GM23248 (cell line): ENCODE data around the gene RCAN3. TPM values are rescaled to one million over a fixed set of nuclear protein-coding genes. Genes with fewer than 3 reads are reported as not detected.
"Not testable (repeated sequence)": the region's sequence is repeated elsewhere in the genome, so short reads cannot be mapped to it uniquely, and the experiment has no call there.

Experiments used
- DNase-seq: peaks from one replicate; pipeline ENCODE4 v3.0.0-alpha.2; 2015
- H2AFZ ChIP-seq: fragments of 200-600 bp; sonication (generic); 2 replicates; pipeline ENCODE4 v1.6.1; 2016; ENCODE audit warnings: antibody characterized with exemption
- H3F3A ChIP-seq: fragments of 200-600 bp; sonication (generic); 2 replicates; pipeline ENCODE4 v1.6.1; 2016; ENCODE audit warnings: mild to moderate bottlenecking, antibody characterized with exemption, mixed run types; ENCODE audit not compliant: insufficient read depth
- H3K27ac ChIP-seq: fragments of 200-600 bp; sonication (generic); 2 replicates; pipeline ENCODE4 v1.5.1; 2016; ENCODE audit warnings: mild to moderate bottlenecking
- H3K27me3 ChIP-seq: fragments of 200-600 bp; sonication (generic); replicated peaks from 2 replicates; pipeline ENCODE4 v1.6.1; 2016; ENCODE audit warnings: mild to moderate bottlenecking; ENCODE audit not compliant: insufficient read depth
- H3K36me3 ChIP-seq: fragments of 200-600 bp; sonication (generic); 2 replicates; pipeline ENCODE4 v1.6.1; 2016; ENCODE audit warnings: low read depth, mild to moderate bottlenecking
- H3K4me1 ChIP-seq: fragments of 200-600 bp; sonication (generic); 2 replicates; pipeline ENCODE4 v1.6.1; 2016; ENCODE audit warnings: mild to moderate bottlenecking; ENCODE audit not compliant: insufficient read depth
- H3K4me2 ChIP-seq: fragments of 200-600 bp; sonication (generic); one replicate; pipeline ENCODE4 v1.6.1; 2016; ENCODE audit warnings: mild to moderate bottlenecking; ENCODE audit not compliant: unreplicated experiment
- H3K4me3 ChIP-seq: fragments of 200-600 bp; sonication (generic); 2 replicates; pipeline ENCODE4 v1.5.1; 2016; ENCODE audit warnings: mild to moderate bottlenecking
- H3K79me2 ChIP-seq: fragments of 200-600 bp; sonication (generic); 2 replicates; pipeline ENCODE4 v1.6.1; 2016; ENCODE audit warnings: mild to moderate bottlenecking; ENCODE audit not compliant: insufficient read depth
- H3K9ac ChIP-seq: fragments of 200-600 bp; sonication (generic); 2 replicates; pipeline ENCODE4 v1.6.1; 2016; ENCODE audit warnings: mild to moderate bottlenecking
- H3K9me2 ChIP-seq: fragments of 200-600 bp; sonication (generic); 2 replicates; pipeline ENCODE4 v1.6.1; 2016; ENCODE audit warnings: mixed run types, mild to moderate bottlenecking, moderate library complexity; ENCODE audit not compliant: insufficient read depth
- H3K9me3 ChIP-seq: fragments of 200-600 bp; sonication (generic); one replicate; pipeline ENCODE4 v1.6.1; 2017; ENCODE audit warnings: low read depth
- H4K20me1 ChIP-seq: fragments of 200-600 bp; sonication (generic); 2 replicates; pipeline ENCODE4 v1.6.0; 2016; ENCODE audit not compliant: insufficient read depth
- EZH2 ChIP-seq: fragments of 200-600 bp; sonication (generic); IDR thresholded peaks from 2 replicates; pipeline ENCODE4 v1.6.1; 2018; ENCODE audit warnings: antibody characterized with exemption, mild to moderate bottlenecking; ENCODE audit not compliant: insufficient read depth, poor library complexity, severe bottlenecking
- EZH2phosphoT487 ChIP-seq: fragments of 200-600 bp; sonication (generic); IDR thresholded peaks from 2 replicates; pipeline ENCODE4 v1.6.1; 2018; ENCODE audit warnings: antibody characterized with exemption, moderate library complexity, mild to moderate bottlenecking, low read depth; ENCODE audit not compliant: insufficient read depth
- WGBS, 2 experiments: methylation state at CpG; one replicate each; pipeline ENCODE4 v1.1.6; 2015 to 2017; ENCODE audit warnings: low lambda C conversion rate in 2 of 2, low coverage in 1 of 2; ENCODE audit errors: missing lambda C conversion rate in 2 of 2; 5-methylcytosine and 5-hydroxymethylcytosine counted together
- in situ Hi-C: fragments of 300-500 bp; cut with MboI; formaldehyde crosslinking; loops from 2 replicates; pipeline ENCODE4 v1.15.0; 2020
- polyA plus RNA-seq: library from polyadenylated mRNA; unstranded; fragments of >200 nt; fragmentation: Nextera tagmentation; extraction: Ambion mirVana; gene quantifications from 2 replicates; pipeline ENCODE4 v1.2.1, GENCODE V29; 2016
- total RNA-seq: library from RNA; depleted of rRNA; stranded (reverse); fragments of >200 nt; shearing (Covaris generic); gene quantifications from 2 replicates; pipeline ENCODE4 v1.2.3, GENCODE V29; 2014

Gene RCAN3
- total and polyA plus RNA-seq, 2 experiments from 2014 or later: 7.9 to 10.8 TPM

- DNase-seq: peak; percentile 4
- Histone ChIP-seq H3K9me2 (no peaks in the 10 kb centered on the region), H3K79me2 (peaks cover 25% of the 10 kb centered on the region; the same call in 1 of the 2 replicates), H3K27ac (no peak overlapping the region), H3K4me2 (no peak overlapping the region), H3K4me1 (peaks cover 4% of the 10 kb centered on the region), H2AFZ (no peak overlapping the region), H3K36me3 (no peaks in the 10 kb centered on the region), H3K27me3 (no peaks in the 10 kb centered on the region), H4K20me1 (no peaks in the 10 kb centered on the region), H3F3A (peaks cover 10% of the 10 kb centered on the region), H3K9ac (no peak overlapping the region), H3K9me3 (no peaks in the 10 kb centered on the region), H3K4me3 (no peak overlapping the region)
- TF ChIP-seq EZH2: no peak
- TF ChIP-seq EZH2phosphoT487: no peak
- WGBS, 2 experiments: 94% methylated on average over 5 of the region's 5 CpGs
- in situ Hi-C loops: no loop called here
Observed at GRCh38 chr1:24514946-24515345, 12.3 kb downstream of the RCAN3 start.

GRCh38 chr1:24515671-24516209 is 13.1 kb downstream of the RCAN3 start:
- peaks cover 20% of the 10 kb centered on the region; the same call in 1 of the 2 replicates for H3K79me2 ChIP-seq
- H3K4me3 ChIP-seq, in situ Hi-C loops, H3K4me2 ChIP-seq, H4K20me1 ChIP-seq, H3K36me3 ChIP-seq, H3K9ac ChIP-seq, H3K27me3 ChIP-seq, H3K9me3 ChIP-seq, H3K4me1 ChIP-seq, H2AFZ ChIP-seq, H3K9me2 ChIP-seq: not testable (repeated sequence)
- DNase-seq: peak; percentile 86
- peak overlapping the region; percentile 23; the same call in 1 of the 2 replicates for H3K27ac ChIP-seq
- peaks cover 10% of the 10 kb centered on the region for H3F3A ChIP-seq
- WGBS, 2 experiments: 81 to 82% methylated on average over 14 of the region's 14 CpGs

GRCh38 chr1:24516506-24516905 is 13.9 kb downstream of the RCAN3 start:
- Histone ChIP-seq H3F3A (peaks cover 10% of the 10 kb centered on the region), H3K9me3 (no peaks in the 10 kb centered on the region), H3K27me3 (no peaks in the 10 kb centered on the region), H3K4me1 (peaks cover 4% of the 10 kb centered on the region), H3K9ac (no peak overlapping the region), H3K27ac (no peak overlapping the region), H3K9me2 (no peaks in the 10 kb centered on the region), H2AFZ (no peak overlapping the region), H3K79me2 (0 out of 2 replicates have a peak, but pooled peaks cover 16% of the 10 kb centered on the region), H3K36me3 (no peaks in the 10 kb centered on the region), H3K4me3 (no peak overlapping the region), H3K4me2 (no peak overlapping the region), H4K20me1 (no peaks in the 10 kb centered on the region)
- no peak for DNase-seq
- in situ Hi-C loops: no loop called here
- no peak for TF ChIP-seq EZH2phosphoT487
- no peak for TF ChIP-seq EZH2
- WGBS, 2 experiments: 88 to 91% methylated on average over 12 of the region's 12 CpGs

GRCh38 chr1:24517898-24518297 is 15.3 kb downstream of the RCAN3 start:
- Histone ChIP-seq H3K27ac (no peak overlapping the region), H2AFZ (no peak overlapping the region), H3K36me3 (no peaks in the 10 kb centered on the region), H3F3A (peaks cover 10% of the 10 kb centered on the region), H4K20me1 (no peaks in the 10 kb centered on the region), H3K4me1 (peaks cover 4% of the 10 kb centered on the region), H3K79me2 (0 out of 2 replicates have a peak, but pooled peaks cover 3% of the 10 kb centered on the region), H3K4me2 (no peak overlapping the region), H3K4me3 (no peak overlapping the region), H3K9ac (no peak overlapping the region), H3K9me3 (no peaks in the 10 kb centered on the region), H3K9me2 (no peaks in the 10 kb centered on the region), H3K27me3 (no peaks in the 10 kb centered on the region)
- in situ Hi-C loops: no loop called here
- TF ChIP-seq EZH2phosphoT487 (no peak), EZH2 (no peak)
- DNase-seq: no peak
- WGBS, 2 experiments: 87 to 94% methylated on average over 4 of the region's 4 CpGs

- H4K20me1 ChIP-seq, in situ Hi-C loops: not testable (repeated sequence)
- WGBS, 2 experiments: 96 to 97% methylated on average over 5 of the region's 5 CpGs
Observed at GRCh38 chr1:24520282-24520681, 17.6 kb downstream of the RCAN3 start.

More at GRCh38 chr1:24520282-24520681, 17.6 kb downstream of the RCAN3 start:
- not testable (repeated sequence) for H3K36me3 ChIP-seq, H3K9me2 ChIP-seq, H3K27me3 ChIP-seq, H2AFZ ChIP-seq, H3K79me2 ChIP-seq, H3K9me3 ChIP-seq, H3K4me3 ChIP-seq, H3F3A ChIP-seq, H3K4me2 ChIP-seq, H3K9ac ChIP-seq, H3K4me1 ChIP-seq, H3K27ac ChIP-seq, DNase-seq
